ENCODE measurements around the gene TMTC2. TPM values are rescaled to one million over a fixed set of nuclear protein-coding genes. Genes with fewer than 3 reads are reported as not detected.
A peak's percentile ranks its signal among the peaks of the same experiment; 100 is the strongest.

TMTC2 gene
- total RNA-seq, 1 donor from 2014 or later = 3.7 TPM

- ATAC-seq (ENCODE audit: poor library complexity) (no peak), DNase-seq (no peak)
- intact Hi-C loops (cut with DNase I) = no loop called here
Observed at GRCh38 chr12:83121897-83122622, 435.4 kb downstream of the TMTC2 start.

GRCh38 chr12:83122623-83122934, 435.9 kb downstream of the TMTC2 start:
- ATAC-seq (ENCODE audit: poor library complexity) = no peak
- intact Hi-C loops (cut with DNase I) = no loop called here

GRCh38 chr12:83123039-83123438, 436.3 kb downstream of the TMTC2 start:
- DNase-seq (no peak), ATAC-seq (ENCODE audit: poor library complexity) (no peak)
- intact Hi-C loops (cut with DNase I) = no loop called here

More at GRCh38 chr12:83122623-83122934, 435.9 kb downstream of the TMTC2 start:
- DNase-seq = no peak

- ATAC-seq (ENCODE audit: poor library complexity) (peak; percentile 55), DNase-seq (peak; percentile 34)
- intact Hi-C loops (cut with DNase I) = no loop called here
Observed at GRCh38 chr12:83128540-83128939, 441.8 kb downstream of the TMTC2 start.

- ATAC-seq (ENCODE audit: poor library complexity) = no peak
Observed at GRCh38 chr12:83130178-83130577, 443.5 kb downstream of the TMTC2 start.

GRCh38 chr12:83132360-83132759, 445.7 kb downstream of the TMTC2 start:
- DNase-seq (no peak), ATAC-seq (ENCODE audit: poor library complexity) (no peak)
- intact Hi-C loops (cut with DNase I) = no loop called here

More at GRCh38 chr12:83130178-83130577, 443.5 kb downstream of the TMTC2 start:
- no peak for DNase-seq
- intact Hi-C loops (cut with DNase I) = no loop called here

- ATAC-seq (ENCODE audit: poor library complexity) (no peak), DNase-seq (no peak)
- intact Hi-C loops (cut with DNase I) = no loop called here
Observed at GRCh38 chr12:83136411-83136810, 449.7 kb downstream of the TMTC2 start.

GRCh38 chr12:83140135-83140534, 453.4 kb downstream of the TMTC2 start:
- DNase-seq (peak; percentile 27), ATAC-seq (ENCODE audit: poor library complexity) (no peak)
- intact Hi-C loops (cut with DNase I) = no loop called here

- ATAC-seq (ENCODE audit: poor library complexity) (no peak), DNase-seq (no peak)
- intact Hi-C loops (cut with DNase I) = no loop called here
Observed at GRCh38 chr12:83141460-83141994, 454.8 kb downstream of the TMTC2 start.

GRCh38 chr12:83142914-83143313, 456.2 kb downstream of the TMTC2 start:
- peak; percentile 46 for ATAC-seq (ENCODE audit: poor library complexity)
- no peak for DNase-seq
- intact Hi-C loops (cut with DNase I) = no loop called here

GRCh38 chr12:83143950-83144349, 457.2 kb downstream of the TMTC2 start:
- DNase-seq = no peak
- intact Hi-C loops (cut with DNase I) = no loop called here
- ATAC-seq (ENCODE audit: poor library complexity) = no peak

GRCh38 chr12:83145325-83145840, 458.7 kb downstream of the TMTC2 start:
- intact Hi-C loops (cut with DNase I) = no loop called here
- ATAC-seq (ENCODE audit: poor library complexity) (no peak), DNase-seq (no peak)

- DNase-seq (no peak), ATAC-seq (ENCODE audit: poor library complexity) (no peak)
- intact Hi-C loops (cut with DNase I) = no loop called here
Observed at GRCh38 chr12:83147341-83147740, 460.6 kb downstream of the TMTC2 start.

- ATAC-seq (ENCODE audit: poor library complexity) (no peak), DNase-seq (no peak)
- intact Hi-C loops (cut with DNase I) = no loop called here
Observed at GRCh38 chr12:83149987-83150386, 463.3 kb downstream of the TMTC2 start.

GRCh38 chr12:83150465-83151189, 463.9 kb downstream of the TMTC2 start:
- DNase-seq (no peak), ATAC-seq (ENCODE audit: poor library complexity) (no peak)
- intact Hi-C loops (cut with DNase I) = no loop called here

GRCh38 chr12:83153177-83153576, 466.5 kb downstream of the TMTC2 start:
- intact Hi-C loops (cut with DNase I) = no loop called here
- DNase-seq (no peak), ATAC-seq (ENCODE audit: poor library complexity) (no peak)

- intact Hi-C loops (cut with DNase I) = no loop called here
- no peak for DNase-seq
- no peak for ATAC-seq (ENCODE audit: poor library complexity)
Observed at GRCh38 chr12:83156815-83157214, 470.1 kb downstream of the TMTC2 start.

- no peak for ATAC-seq (ENCODE audit: poor library complexity)
Observed at GRCh38 chr12:83157604-83158003, 470.9 kb downstream of the TMTC2 start.

GRCh38 chr12:83158613-83159207, 472.0 kb downstream of the TMTC2 start:
- ATAC-seq (ENCODE audit: poor library complexity) (no peak), DNase-seq (no peak)
- intact Hi-C loops (cut with DNase I) = no loop called here

More at GRCh38 chr12:83157604-83158003, 470.9 kb downstream of the TMTC2 start:
- intact Hi-C loops (cut with DNase I) = no loop called here
- DNase-seq = no peak
